Stimulated activated effector memory CD8-positive, alpha-beta T cell treated with anti-CD3 and anti-CD28 coated beads, Interleukin-12 subunit alpha, Interleukin-12 subunit beta, amount 100 ng/mL, for 72 hours (primary cell): Measurements from ENCODE around the gene PLD5.
"Not testable (repeated sequence)": the region's sequence is repeated elsewhere in the genome, so short reads cannot be mapped to it uniquely, and the experiment has no call there.

Experiments
- ATAC-seq: fragments of 150-1000 bp; cut with Tn5 transposase; 2 replicates; pipeline ENCODE4 v1.10.0; 2021
- DNase-seq, 2 donors: peaks; one replicate each; pipeline ENCODE4 v3.0.0; 2021 to 2022; ENCODE audit warnings: low spot score in 2 of 2
- H3K27ac Mint-ChIP-seq: one replicate; pipeline ENCODE4 v1.8.0; 2022; ENCODE audit warnings: mild to moderate bottlenecking, mixed read lengths
- H3K36me3 Mint-ChIP-seq: one replicate; pipeline ENCODE4 v1.8.0; 2022; ENCODE audit warnings: mild to moderate bottlenecking, mixed read lengths
- H3K4me1 Mint-ChIP-seq: one replicate; pipeline ENCODE4 v1.8.0; 2022; ENCODE audit warnings: mixed read lengths
- H3K4me3 Mint-ChIP-seq: one replicate; pipeline ENCODE4 v1.8.0; 2022; ENCODE audit warnings: mild to moderate bottlenecking, mixed read lengths
- H3K9me3 Mint-ChIP-seq: one replicate; pipeline ENCODE4 v1.8.0; 2022; ENCODE audit warnings: mixed read lengths

Gene PLD5

GRCh38 chr1:242225767-242226573 lies 298.5 kb downstream of the PLD5 start:
- H3K27ac Mint-ChIP-seq: no peak overlapping the region
- H3K36me3 Mint-ChIP-seq: no peaks in the 10 kb centered on the region
- DNase-seq (no peak), ATAC-seq (no peak)
- H3K9me3 Mint-ChIP-seq: no peaks in the 10 kb centered on the region
- H3K4me3 Mint-ChIP-seq: no peak overlapping the region
- no peaks in the 10 kb centered on the region for H3K4me1 Mint-ChIP-seq

GRCh38 chr1:242224878-242225766 lies 299.4 kb downstream of the PLD5 start:
- DNase-seq, H3K4me1 Mint-ChIP-seq, H3K36me3 Mint-ChIP-seq, H3K9me3 Mint-ChIP-seq, H3K27ac Mint-ChIP-seq, H3K4me3 Mint-ChIP-seq, ATAC-seq: not testable (repeated sequence)

GRCh38 chr1:242224461-242224860 lies 300.0 kb downstream of the PLD5 start:
- no peak for ATAC-seq
- Mint-ChIP-seq H3K36me3 (no peaks in the 10 kb centered on the region), H3K4me1 (no peaks in the 10 kb centered on the region), H3K4me3 (no peak overlapping the region), H3K9me3 (no peaks in the 10 kb centered on the region), H3K27ac (no peak overlapping the region)
- DNase-seq: no peak

GRCh38 chr1:242219905-242220304 lies 304.6 kb downstream of the PLD5 start:
- Mint-ChIP-seq H3K27ac (no peak overlapping the region), H3K9me3 (peaks cover 3% of the 10 kb centered on the region), H3K4me1 (no peaks in the 10 kb centered on the region), H3K4me3 (no peak overlapping the region), H3K36me3 (no peaks in the 10 kb centered on the region)
- ATAC-seq (no peak), DNase-seq (no peak)

GRCh38 chr1:242219298-242219901 lies 305.1 kb downstream of the PLD5 start:
- ATAC-seq (no peak), DNase-seq (no peak)
- Mint-ChIP-seq H3K4me1 (no peaks in the 10 kb centered on the region), H3K36me3 (no peaks in the 10 kb centered on the region), H3K27ac (no peak overlapping the region), H3K4me3 (no peak overlapping the region), H3K9me3 (peaks cover 3% of the 10 kb centered on the region)

- DNase-seq (no peak), ATAC-seq (no peak)
- H3K27ac Mint-ChIP-seq: no peak overlapping the region
- peaks cover 3% of the 10 kb centered on the region for H3K9me3 Mint-ChIP-seq
- H3K36me3 Mint-ChIP-seq: no peaks in the 10 kb centered on the region
- no peak overlapping the region for H3K4me3 Mint-ChIP-seq
- no peaks in the 10 kb centered on the region for H3K4me1 Mint-ChIP-seq
Observed at GRCh38 chr1:242216368-242216767, 308.1 kb downstream of the PLD5 start.

GRCh38 chr1:242214455-242214854 lies 310.0 kb downstream of the PLD5 start:
- ATAC-seq, DNase-seq, H3K27ac Mint-ChIP-seq, H3K9me3 Mint-ChIP-seq, H3K36me3 Mint-ChIP-seq, H3K4me3 Mint-ChIP-seq, H3K4me1 Mint-ChIP-seq: not testable (repeated sequence)

- not testable (repeated sequence) for H3K9me3 Mint-ChIP-seq, ATAC-seq, DNase-seq
Observed at GRCh38 chr1:242212961-242213360, 311.5 kb downstream of the PLD5 start.

GRCh38 chr1:242212401-242212800 lies 312.1 kb downstream of the PLD5 start:
- Mint-ChIP-seq H3K4me1 (no peaks in the 10 kb centered on the region), H3K27ac (no peak overlapping the region), H3K36me3 (no peaks in the 10 kb centered on the region), H3K4me3 (no peak overlapping the region), H3K9me3 (peaks cover 5% of the 10 kb centered on the region)
- no peak for DNase-seq
- no peak for ATAC-seq

More at GRCh38 chr1:242212961-242213360, 311.5 kb downstream of the PLD5 start:
- H3K36me3 Mint-ChIP-seq, H3K27ac Mint-ChIP-seq, H3K4me3 Mint-ChIP-seq, H3K4me1 Mint-ChIP-seq: not testable (repeated sequence)

GRCh38 chr1:242211254-242212022 lies 313.1 kb downstream of the PLD5 start:
- Mint-ChIP-seq H3K4me1 (no peaks in the 10 kb centered on the region), H3K36me3 (no peaks in the 10 kb centered on the region), H3K9me3 (peaks cover 7% of the 10 kb centered on the region), H3K27ac (no peak overlapping the region), H3K4me3 (no peak overlapping the region)
- DNase-seq (no peak), ATAC-seq (no peak)

- ATAC-seq, H3K9me3 Mint-ChIP-seq, H3K27ac Mint-ChIP-seq: not testable (repeated sequence)
Observed at GRCh38 chr1:242210316-242210715, 314.2 kb downstream of the PLD5 start.

GRCh38 chr1:242209063-242209462 lies 315.4 kb downstream of the PLD5 start:
- DNase-seq: no peak
- Mint-ChIP-seq H3K9me3 (peaks cover 3% of the 10 kb centered on the region), H3K4me3 (no peak overlapping the region), H3K36me3 (no peaks in the 10 kb centered on the region), H3K4me1 (no peaks in the 10 kb centered on the region), H3K27ac (no peak overlapping the region)
- ATAC-seq: no peak

More at GRCh38 chr1:242210316-242210715, 314.2 kb downstream of the PLD5 start:
- not testable (repeated sequence) for DNase-seq, H3K4me1 Mint-ChIP-seq, H3K4me3 Mint-ChIP-seq, H3K36me3 Mint-ChIP-seq

- DNase-seq: no peak
- Mint-ChIP-seq H3K36me3 (no peaks in the 10 kb centered on the region), H3K9me3 (peaks cover 7% of the 10 kb centered on the region)
Observed at GRCh38 chr1:242208021-242208420, 316.5 kb downstream of the PLD5 start.

GRCh38 chr1:242206994-242207393 lies 317.5 kb downstream of the PLD5 start:
- Mint-ChIP-seq H3K36me3 (no peaks in the 10 kb centered on the region), H3K27ac (no peak overlapping the region), H3K9me3 (peaks cover 7% of the 10 kb centered on the region), H3K4me1 (no peaks in the 10 kb centered on the region), H3K4me3 (no peak overlapping the region)
- DNase-seq: no peak
- no peak for ATAC-seq

More at GRCh38 chr1:242208021-242208420, 316.5 kb downstream of the PLD5 start:
- H3K27ac Mint-ChIP-seq: no peak overlapping the region
- no peaks in the 10 kb centered on the region for H3K4me1 Mint-ChIP-seq
- ATAC-seq: no peak
- H3K4me3 Mint-ChIP-seq: no peak overlapping the region
